Astrocyte (in vitro differentiated cells and primary cell): ENCODE results near the gene PRRT2.

ENCODE experiments used
- CTCF ChIP-seq: IDR thresholded peaks from 2 replicates; pipeline ENCODE4 v1.5.1; 2011; ENCODE audit warnings: low read depth, mild to moderate bottlenecking, inconsistent platforms, low read length, moderate library complexity; ENCODE audit not compliant: insufficient read depth
- EZH2 ChIP-seq: IDR thresholded peaks from 2 replicates; pipeline ENCODE4 v1.6.1; 2012; ENCODE audit warnings: mild to moderate bottlenecking, low read length, inconsistent platforms; ENCODE audit not compliant: insufficient read depth

- TF ChIP-seq CTCF (no peak), EZH2 (no peak)
These were observed 19.5 kb downstream of the PRRT2 start for GRCh38 chr16:29831490-29831889.
